ENCODE results near the gene TCEA2. TPM values are rescaled to one million over a fixed set of nuclear protein-coding genes. Genes with fewer than 3 reads are reported as not detected.

TCEA2 gene
- total and polyA plus RNA-seq, 9 of the 15 experiments (the other 6 are each of a cell fraction or from before 2014, with no cell fraction given): 1.4 to 28.7 (median 5.4) TPM

- ATAC-seq (no peak), DNase-seq (ENCODE audit: extremely low read depth in 1 of 4, low spot score in 3 of 4) (no peak), FAIRE-seq (no peak)
- Histone ChIP-seq H3K4me2 (ENCODE audit: insufficient read depth, low read length) (no peak overlapping the region), H3K4me3 (no peak overlapping the region), H3K79me2 (ENCODE audit: control insufficient read depth, insufficient read depth, low read length) (0 out of 3 replicates have a peak, but pooled peaks cover under 1% of the 10 kb centered on the region), H3K27ac (ENCODE audit: extremely low read depth, low read depth, low read length) (no peak overlapping the region), H4K20me1 (replicated peaks; ENCODE audit: control insufficient read depth, insufficient read depth, low read length) (no peaks in the 10 kb centered on the region), H3K9me1 (ENCODE audit: control insufficient read depth, insufficient read depth, low read length) (peaks cover 3% of the 10 kb centered on the region), H3K27me3 (ENCODE audit: control insufficient read depth in 2 of 2, insufficient read depth in 2 of 2, low read length in 2 of 2) (no peaks in the 10 kb centered on the region), H3K36me3 (ENCODE audit: control insufficient read depth, insufficient read depth, low read length) (peaks cover 1% of the 10 kb centered on the region; the same call in 1 of the 3 replicates), H2AFZ (ENCODE audit: low read depth, low read length) (no peak overlapping the region), H3K9ac (ENCODE audit: insufficient read depth in 1 of 2, low read depth in 2 of 2, low read length in 2 of 2) (peak overlapping the region in 1 of 2 experiments; percentile 76; a peak in 2 of 4 replicates), H3K4me1 (replicated peaks in 1 of 2; ENCODE audit: control insufficient read depth in 2 of 2, insufficient read depth in 2 of 2, low read length in 2 of 2) (peaks cover 30 to 93% of the 10 kb centered on the region in 2 experiments), H3K9me3 (replicated peaks; ENCODE audit: control insufficient read depth, insufficient read depth, low read depth, low read length) (no peaks in the 10 kb centered on the region)
- whole genome bisulfite sequencing (ENCODE audit: insufficient coverage, low coverage, missing lambda C conversion rate): 34% methylated on average over 12 of the region's 12 CpGs
- POLR2A ChIA-PET: interaction anchor here (0.6 to 1.0 kb wide), 2 partner anchors 8 to 18 kb away, joined by 4 to 5 read pairs; no protein-coding TSS in a partner anchor
- no TSS peak for BruUV-seq (replicated peaks)
- intact Hi-C loops (cut with micrococcal nuclease) (no loop called here), in situ Hi-C loops (cut with MboI) (no loop called here)
- CTCF ChIA-PET (ENCODE audit: low intra/inter-chr PET ratio): no interaction called here
- TF ChIP-seq, protein P1, sequence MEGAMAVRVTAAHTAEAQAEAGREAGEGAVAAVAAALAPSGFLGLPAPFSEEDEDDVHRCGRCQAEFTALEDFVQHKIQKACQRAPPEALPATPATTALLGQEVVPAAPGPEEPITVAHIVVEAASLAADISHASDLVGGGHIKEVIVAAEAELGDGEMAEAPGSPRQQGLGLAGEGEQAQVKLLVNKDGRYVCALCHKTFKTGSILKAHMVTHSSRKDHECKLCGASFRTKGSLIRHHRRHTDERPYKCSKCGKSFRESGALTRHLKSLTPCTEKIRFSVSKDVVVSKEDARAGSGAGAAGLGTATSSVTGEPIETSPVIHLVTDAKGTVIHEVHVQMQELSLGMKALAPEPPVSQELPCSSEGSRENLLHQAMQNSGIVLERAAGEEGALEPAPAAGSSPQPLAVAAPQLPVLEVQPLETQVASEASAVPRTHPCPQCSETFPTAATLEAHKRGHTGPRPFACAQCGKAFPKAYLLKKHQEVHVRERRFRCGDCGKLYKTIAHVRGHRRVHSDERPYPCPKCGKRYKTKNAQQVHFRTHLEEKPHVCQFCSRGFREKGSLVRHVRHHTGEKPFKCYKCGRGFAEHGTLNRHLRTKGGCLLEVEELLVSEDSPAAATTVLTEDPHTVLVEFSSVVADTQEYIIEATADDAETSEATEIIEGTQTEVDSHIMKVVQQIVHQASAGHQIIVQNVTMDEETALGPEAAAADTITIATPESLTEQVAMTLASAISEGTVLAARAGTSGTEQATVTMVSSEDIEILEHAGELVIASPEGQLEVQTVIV (CRISPR knock-in tag; IDR thresholded peaks at IDR 0.05; ENCODE audit: borderline replicate concordance): no peak
- no peak for TF ChIP-seq ESRRB (CRISPR knock-in tag; IDR thresholded peaks at IDR 0.05; ENCODE audit: borderline replicate concordance)
- peak; percentile 61 for TF ChIP-seq TCF3 (CRISPR knock-in tag; IDR thresholded peaks at IDR 0.05)
- peak; percentile 78 for TF ChIP-seq MAX (CRISPR knock-in tag; IDR thresholded peaks at IDR 0.05)
- no peak for TF ChIP-seq PURB (CRISPR knock-in tag; IDR thresholded peaks at IDR 0.05; ENCODE audit: low read depth)
- no peak for TF ChIP-seq ZSCAN29 (IDR thresholded peaks at IDR 0.05)
- TF ChIP-seq CTBP1 (IDR thresholded peaks at IDR 0.05; ENCODE audit: borderline replicate concordance): no peak
- TF ChIP-seq, protein P2, sequence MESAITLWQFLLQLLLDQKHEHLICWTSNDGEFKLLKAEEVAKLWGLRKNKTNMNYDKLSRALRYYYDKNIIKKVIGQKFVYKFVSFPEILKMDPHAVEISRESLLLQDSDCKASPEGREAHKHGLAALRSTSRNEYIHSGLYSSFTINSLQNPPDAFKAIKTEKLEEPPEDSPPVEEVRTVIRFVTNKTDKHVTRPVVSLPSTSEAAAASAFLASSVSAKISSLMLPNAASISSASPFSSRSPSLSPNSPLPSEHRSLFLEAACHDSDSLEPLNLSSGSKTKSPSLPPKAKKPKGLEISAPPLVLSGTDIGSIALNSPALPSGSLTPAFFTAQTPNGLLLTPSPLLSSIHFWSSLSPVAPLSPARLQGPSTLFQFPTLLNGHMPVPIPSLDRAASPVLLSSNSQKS (CRISPR knock-in tag; IDR thresholded peaks at IDR 0.05): no peak
- TF ChIP-seq FOXA3 (CRISPR knock-in tag; conservative IDR thresholded peaks at IDR 0.05 in 1 of 2, IDR thresholded peaks at IDR 0.05 in 1 of 2): no peak
- TF ChIP-seq NCOR1 (IDR thresholded peaks at IDR 0.05): no peak
- no peak for TF ChIP-seq AFF4 (CRISPR knock-in tag; IDR thresholded peaks at IDR 0.05)
- no peak for TF ChIP-seq E2F5 (CRISPR knock-in tag; IDR thresholded peaks at IDR 0.05)
These were observed 5.6 kb downstream of the TCEA2 start for GRCh38 chr20:64068386-64069208.
